DND-41 (cell line): ENCODE data around the gene COA8.

Experiments used
- ATAC-seq: fragments of 200-7000 bp; cut with Tn5 transposase; 3 replicates; pipeline ENCODE4 v1.9.1; 2021; ENCODE audit warnings: low read depth; ENCODE audit not compliant: insufficient read depth
- DNase-seq: peaks from one replicate; pipeline ENCODE4 v3.0.0-alpha.2; 2020
- H2AFZ ChIP-seq: 2 replicates; pipeline ENCODE4 v1.6.0; 2012; ENCODE audit warnings: low read depth, low read length
- H3K27ac ChIP-seq: 2 replicates; pipeline ENCODE4 v1.5.1; 2012; ENCODE audit warnings: low read length, inconsistent platforms
- H3K27me3 ChIP-seq: fragments of 200-600 bp; sonication (generic); 2 replicates; pipeline ENCODE4 v1.6.0; 2012; ENCODE audit warnings: low read length, mild to moderate bottlenecking, inconsistent platforms; ENCODE audit not compliant: insufficient read depth, poor library complexity
- H3K36me3 ChIP-seq: 2 replicates; pipeline ENCODE4 v1.5.1; 2012; ENCODE audit warnings: low read length, inconsistent platforms; ENCODE audit not compliant: insufficient read depth
- H3K4me1 ChIP-seq: 2 replicates; pipeline ENCODE4 v1.5.1; 2012; ENCODE audit warnings: mild to moderate bottlenecking, low read length; ENCODE audit not compliant: insufficient read depth
- H3K4me2 ChIP-seq: 2 replicates; pipeline ENCODE4 v1.6.0; 2012; ENCODE audit warnings: mild to moderate bottlenecking, moderate library complexity, low read length, inconsistent platforms; ENCODE audit not compliant: insufficient read depth
- H3K4me3 ChIP-seq, 2 experiments: fragments of 200-600 bp in 1 of 2; shearing (Covaris generic) in 1 of 2; 2 replicates each; pipeline ENCODE4 v1.5.1; 2012 to 2016; ENCODE audit warnings: inconsistent platforms in 2 of 2, low read length in 2 of 2, mild to moderate bottlenecking in 2 of 2, low read depth in 1 of 2, moderate library complexity in 1 of 2
- H3K79me2 ChIP-seq: 2 replicates; pipeline ENCODE4 v1.6.0; 2012; ENCODE audit warnings: low read length, inconsistent platforms; ENCODE audit not compliant: insufficient read depth
- H3K9ac ChIP-seq: 2 replicates; pipeline ENCODE4 v1.6.0; 2012; ENCODE audit warnings: low read depth, mild to moderate bottlenecking, inconsistent platforms, low read length, moderate library complexity
- H3K9me3 ChIP-seq: 2 replicates; pipeline ENCODE4 v1.5.1; 2012; ENCODE audit warnings: low read length, moderate library complexity, mild to moderate bottlenecking, inconsistent platforms; ENCODE audit not compliant: insufficient read depth, severe bottlenecking
- H4K20me1 ChIP-seq: 2 replicates; pipeline ENCODE4 v1.6.0; 2012; ENCODE audit warnings: low read length; ENCODE audit not compliant: insufficient read depth
- CTCF ChIP-seq: IDR thresholded peaks from 2 replicates; pipeline ENCODE4 v1.5.1; 2012; ENCODE audit warnings: borderline replicate concordance, low read length, moderate library complexity, mild to moderate bottlenecking; ENCODE audit not compliant: poor library complexity, severe bottlenecking; ENCODE audit errors: extremely low read depth
- EZH2 ChIP-seq: IDR thresholded peaks from 3 replicates; pipeline ENCODE4 v1.6.1; 2012; ENCODE audit warnings: borderline replicate concordance, low read depth, mild to moderate bottlenecking, moderate library complexity, low read length, inconsistent platforms; ENCODE audit not compliant: severe bottlenecking

Gene COA8

GRCh38 chr14:103532216-103533136 is 30.3 kb upstream of the COA8 start:
- Histone ChIP-seq H3K4me2 (peak overlapping the region; percentile 99; the same call in 1 of the 2 replicates), H3K9ac (no peak overlapping the region), H3K27me3 (no peaks in the 10 kb centered on the region), H3K4me3 (no peak overlapping the region), H4K20me1 (peaks cover 69% of the 10 kb centered on the region), H3K27ac (no peak overlapping the region), H3K4me1 (peaks cover 35% of the 10 kb centered on the region), H2AFZ (no peak overlapping the region), H3K9me3 (no peaks in the 10 kb centered on the region), H3K36me3 (peaks cover 61% of the 10 kb centered on the region), H3K79me2 (peaks cover 50% of the 10 kb centered on the region)
- no peak for ATAC-seq
- no peak for DNase-seq
- TF ChIP-seq EZH2 (no peak), CTCF (no peak)

GRCh38 chr14:103533137-103533998 is 29.4 kb upstream of the COA8 start:
- DNase-seq (no peak), ATAC-seq (no peak)
- Histone ChIP-seq H3K27me3 (no peaks in the 10 kb centered on the region), H2AFZ (no peak overlapping the region), H3K27ac (no peak overlapping the region), H3K4me1 (peaks cover 26% of the 10 kb centered on the region), H4K20me1 (peaks cover 78% of the 10 kb centered on the region), H3K9me3 (no peaks in the 10 kb centered on the region), H3K4me3 (no peak overlapping the region), H3K79me2 (peaks cover 43% of the 10 kb centered on the region), H3K4me2 (no peak overlapping the region), H3K36me3 (peaks cover 61% of the 10 kb centered on the region), H3K9ac (no peak overlapping the region)
- TF ChIP-seq EZH2, result no peak
- TF ChIP-seq CTCF, result no peak

GRCh38 chr14:103533999-103534575 is 28.7 kb upstream of the COA8 start:
- TF ChIP-seq CTCF (no peak), EZH2 (no peak)
- no peak for DNase-seq
- Histone ChIP-seq H3K9me3 (no peaks in the 10 kb centered on the region), H2AFZ (no peak overlapping the region), H3K9ac (no peak overlapping the region), H3K4me2 (no peak overlapping the region), H3K79me2 (peaks cover 37% of the 10 kb centered on the region), H3K4me3 (no peak overlapping the region), H3K27me3 (no peaks in the 10 kb centered on the region), H3K4me1 (peaks cover 23% of the 10 kb centered on the region), H3K36me3 (peaks cover 61% of the 10 kb centered on the region), H4K20me1 (peaks cover 82% of the 10 kb centered on the region), H3K27ac (no peak overlapping the region)
- no peak for ATAC-seq
